HG02852 (cell line): ENCODE data around the gene VAV1.
"Not testable (repeated sequence)": the region's sequence is repeated elsewhere in the genome, so short reads cannot be mapped to it uniquely, and the experiment has no call there.

Experiments used
- ATAC-seq: cut with Tn5 transposase; IDR thresholded peaks from one replicate; pipeline ENCODE4 v1.9.1; 2021; ENCODE audit warnings: mild to moderate bottlenecking, moderate library complexity; ENCODE audit not compliant: unreplicated experiment

Gene VAV1

DNA sequence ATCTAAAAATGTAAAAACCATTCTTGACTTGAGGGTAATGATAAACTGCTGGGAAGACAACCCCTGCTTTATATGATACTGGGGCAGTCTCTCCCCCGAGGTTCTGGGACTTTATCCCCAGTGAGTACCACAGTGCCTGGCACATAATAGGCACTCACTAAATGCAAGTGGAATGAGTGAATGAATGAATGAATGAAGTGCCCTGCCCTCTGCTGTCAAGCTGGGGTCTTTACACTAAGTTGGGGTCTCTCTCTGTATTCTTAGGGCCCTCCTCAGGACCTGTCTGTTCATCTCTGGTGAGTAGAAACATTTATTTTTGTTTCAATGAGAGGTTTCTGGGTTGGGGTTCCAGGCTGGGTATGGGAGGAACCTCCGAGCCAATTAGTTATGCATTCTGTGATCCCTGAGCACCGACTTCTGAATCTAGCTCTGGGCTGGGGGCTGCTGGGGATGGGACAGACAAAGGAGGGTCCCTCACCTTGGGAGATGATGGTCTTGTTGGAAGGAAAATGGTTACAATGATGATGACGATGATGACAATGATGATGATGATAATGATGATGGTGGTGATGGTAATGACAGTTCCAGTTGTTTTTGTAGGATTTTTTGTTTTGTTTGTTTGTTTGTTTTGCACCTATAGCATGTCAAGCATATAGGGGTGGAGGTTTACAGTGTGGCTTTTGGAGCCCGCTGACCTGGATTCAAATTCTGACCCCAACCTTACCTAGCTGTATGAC is 70.5 kb downstream of the VAV1 start:
- no peak for ATAC-seq

DNA sequence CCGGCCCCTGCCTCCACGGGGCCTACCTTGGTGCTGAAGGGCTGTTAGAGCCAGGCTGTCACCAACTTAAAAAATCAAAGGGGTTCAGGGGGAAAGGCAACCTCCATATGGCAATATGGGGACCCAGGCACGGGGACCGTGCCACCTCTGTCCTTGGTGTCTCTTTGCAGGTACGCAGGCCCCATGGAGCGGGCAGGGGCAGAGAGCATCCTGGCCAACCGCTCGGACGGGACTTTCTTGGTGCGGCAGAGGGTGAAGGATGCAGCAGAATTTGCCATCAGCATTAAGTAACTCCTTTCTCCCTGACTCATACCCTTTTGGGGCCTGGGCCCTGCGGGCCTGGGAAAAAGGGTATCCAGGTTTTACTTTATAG is 75.3 kb downstream of the VAV1 start:
- ATAC-seq = no peak

DNA sequence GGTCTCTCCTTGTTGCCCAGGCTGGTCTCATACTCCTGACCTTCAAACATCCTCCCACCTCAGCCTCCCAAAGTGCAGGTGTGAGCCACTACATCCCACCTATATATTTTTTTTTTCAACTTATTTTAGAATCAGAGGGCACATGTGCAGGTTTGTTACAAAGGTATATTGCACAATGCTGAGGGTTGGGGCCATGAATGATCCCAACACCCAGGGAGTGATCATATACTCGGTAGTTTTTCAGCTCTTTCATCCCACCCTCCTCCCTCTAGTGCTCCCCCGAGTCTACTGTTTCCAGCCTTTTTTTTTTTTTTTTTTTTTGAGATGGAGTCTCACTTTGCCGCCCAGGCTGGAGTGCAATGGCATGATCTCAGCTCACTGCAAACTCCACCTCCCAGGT is 76.5 kb downstream of the VAV1 start:
- no peak for ATAC-seq

DNA sequence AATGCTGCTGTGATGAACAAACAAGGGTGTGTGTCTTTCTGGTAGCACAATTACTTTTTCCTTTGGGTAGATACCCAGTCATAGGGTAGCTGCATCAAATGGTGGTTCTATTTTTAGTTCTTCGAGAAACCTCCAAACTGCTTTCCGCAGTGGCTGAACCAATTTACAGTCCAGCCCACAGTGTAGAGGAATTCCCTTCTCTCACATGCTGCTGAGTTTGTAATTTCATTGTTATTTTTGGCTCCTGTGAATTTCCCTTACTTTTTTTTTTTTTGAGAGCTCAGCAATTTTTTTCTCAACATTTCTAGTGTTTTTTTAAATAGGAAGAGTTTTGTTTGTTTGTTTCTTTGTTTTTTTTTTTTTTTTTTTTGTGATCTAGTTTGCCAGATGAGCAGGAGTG is 77.4 kb downstream of the VAV1 start:
- no peak for ATAC-seq

DNA sequence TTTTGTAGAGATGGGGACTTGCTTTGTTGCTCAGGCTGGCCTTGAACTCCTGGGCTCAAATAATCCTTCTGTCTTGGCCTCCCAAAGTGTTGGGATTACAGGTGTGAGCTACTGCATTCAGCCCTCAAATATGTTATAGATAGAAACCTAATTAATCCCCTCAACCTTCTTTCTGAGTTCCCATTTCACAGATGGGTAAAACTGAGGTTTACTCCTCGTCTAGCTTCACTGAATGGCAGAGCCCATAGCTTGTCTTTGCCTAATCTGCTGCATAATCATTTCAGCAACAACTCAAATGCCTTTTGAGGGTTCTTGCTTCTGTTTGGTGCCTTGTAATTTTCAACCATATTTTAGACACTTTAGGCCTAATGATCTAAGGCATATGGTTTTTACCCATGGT is 78.9 kb downstream of the VAV1 start:
- ATAC-seq = no peak

DNA sequence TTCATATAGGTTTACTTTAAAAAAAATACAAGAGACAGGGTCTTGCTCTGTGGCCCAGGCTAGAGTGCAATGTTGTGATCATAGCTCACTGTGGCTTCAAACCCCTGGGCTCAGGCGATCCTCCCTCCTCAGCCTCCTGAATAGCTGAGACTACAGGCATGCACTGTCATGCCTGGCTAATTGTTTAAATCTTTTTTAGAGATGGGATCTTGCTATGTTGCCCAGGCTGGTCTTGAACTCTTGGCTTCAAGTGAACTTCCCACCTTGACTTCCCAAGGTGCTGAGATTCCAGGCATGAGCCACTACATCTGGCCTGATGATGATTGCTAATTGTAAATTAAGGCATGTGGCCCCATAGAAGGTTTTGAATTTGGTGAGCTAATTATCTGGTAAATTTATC is 79.5 kb downstream of the VAV1 start:
- no peak for ATAC-seq

DNA sequence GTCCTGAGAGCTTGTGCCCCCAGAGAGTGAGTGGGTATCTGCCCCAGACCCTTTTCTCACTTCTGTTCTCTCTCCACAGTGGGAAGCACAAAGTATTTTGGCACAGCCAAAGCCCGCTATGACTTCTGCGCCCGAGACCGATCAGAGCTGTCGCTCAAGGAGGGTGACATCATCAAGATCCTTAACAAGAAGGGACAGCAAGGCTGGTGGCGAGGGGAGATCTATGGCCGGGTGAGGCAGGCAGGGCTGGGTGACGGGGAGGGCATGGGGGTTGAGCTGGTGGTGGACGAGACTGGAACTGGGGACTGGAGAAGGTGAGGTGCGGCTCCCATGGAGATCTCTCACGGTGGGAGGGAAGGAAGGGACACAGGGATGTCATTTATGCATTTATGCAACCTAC is 81.4 kb downstream of the VAV1 start:
- ATAC-seq = no peak

DNA sequence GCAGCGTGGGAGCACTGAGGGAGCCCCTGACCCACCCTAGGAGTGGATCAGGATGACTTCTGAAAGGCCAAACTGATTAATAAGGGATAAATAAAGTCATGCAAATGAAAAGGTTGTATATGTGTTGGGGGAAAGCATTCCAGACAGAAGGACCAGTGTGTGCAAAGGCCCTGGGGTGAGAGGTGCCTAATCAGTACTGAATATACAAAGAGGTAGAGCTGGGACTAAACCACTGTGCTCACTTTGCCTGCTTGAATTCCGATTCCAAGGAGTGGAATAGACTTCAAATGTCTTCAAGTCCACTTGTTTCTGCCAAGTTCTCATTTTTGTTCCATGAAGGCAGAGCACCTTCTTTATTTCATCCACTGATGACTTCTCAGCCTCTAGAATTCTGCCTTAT is 82.2 kb downstream of the VAV1 start:
- no peak for ATAC-seq

DNA sequence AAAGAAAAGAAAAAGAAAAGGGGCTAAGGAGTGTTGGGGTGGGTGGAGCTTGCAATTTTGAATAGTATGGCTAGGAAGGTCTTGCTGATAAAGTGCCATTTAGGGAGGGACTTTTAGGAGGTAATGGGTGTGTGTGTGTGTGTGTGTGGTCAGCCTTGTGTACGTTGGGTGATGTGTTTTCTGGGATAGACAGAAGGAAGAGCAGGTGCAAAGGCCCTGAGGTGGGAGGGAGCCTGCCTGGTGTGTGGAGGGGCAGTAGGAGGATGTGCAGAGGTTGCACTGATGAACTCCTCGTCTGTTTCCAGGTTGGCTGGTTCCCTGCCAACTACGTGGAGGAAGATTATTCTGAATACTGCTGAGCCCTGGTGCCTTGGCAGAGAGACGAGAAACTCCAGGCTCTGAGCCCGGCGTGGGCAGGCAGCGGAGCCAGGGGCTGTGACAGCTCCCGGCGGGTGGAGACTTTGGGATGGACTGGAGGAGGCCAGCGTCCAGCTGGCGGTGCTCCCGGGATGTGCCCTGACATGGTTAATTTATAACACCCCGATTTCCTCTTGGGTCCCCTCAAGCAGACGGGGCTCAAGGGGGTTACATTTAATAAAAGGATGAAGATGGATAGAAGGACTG is 84.4 kb downstream of the VAV1 start:
- no peak for ATAC-seq

DNA sequence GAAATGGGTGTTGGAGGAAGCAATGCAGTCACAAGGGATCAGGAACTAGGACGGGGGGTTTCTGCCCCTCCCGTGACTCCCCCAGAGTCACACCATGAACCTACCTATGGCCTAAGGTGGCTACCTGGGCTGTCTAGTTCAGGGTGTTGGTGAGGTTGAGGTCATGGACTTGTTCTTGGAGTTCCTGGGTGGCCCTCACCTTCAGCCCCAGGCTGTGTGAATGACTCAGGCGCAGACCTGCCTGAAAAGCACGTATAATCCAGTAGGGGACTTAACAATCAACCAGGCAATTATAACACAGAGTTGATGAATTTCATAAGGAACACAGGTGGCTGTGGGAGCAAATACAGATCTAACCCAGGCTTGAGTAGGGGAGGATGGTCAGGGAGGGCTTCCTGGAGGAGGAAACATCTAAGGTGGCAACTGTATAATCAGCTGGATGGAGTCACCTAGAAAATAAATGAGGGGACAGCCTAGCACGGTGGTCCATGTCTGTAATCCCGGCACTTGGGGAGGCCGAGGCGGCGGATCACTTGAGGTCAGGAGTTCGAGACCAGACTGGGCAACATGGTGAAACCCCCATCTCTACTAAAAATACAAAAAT is 89.3 kb downstream of the VAV1 start:
- no peak for ATAC-seq

DNA sequence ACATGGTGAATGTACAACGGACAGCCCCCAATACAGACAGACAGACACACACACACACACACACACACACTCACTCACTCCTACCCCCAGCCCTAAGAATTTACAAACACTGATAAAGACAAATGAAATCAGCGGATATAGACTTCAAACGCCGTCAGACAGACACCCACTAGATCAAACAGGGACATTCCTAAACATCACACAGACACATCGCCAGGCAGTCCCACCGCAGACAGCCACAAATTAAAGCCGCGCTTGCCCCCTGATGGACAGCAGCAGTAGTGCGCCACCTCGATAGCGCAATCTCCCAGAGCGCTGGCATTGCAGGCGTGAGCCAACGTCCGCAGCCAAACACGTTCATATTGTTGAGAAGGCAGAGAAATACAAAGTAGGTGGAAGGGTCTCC is 90.2 kb downstream of the VAV1 start:
- ATAC-seq = peak; percentile 65

DNA sequence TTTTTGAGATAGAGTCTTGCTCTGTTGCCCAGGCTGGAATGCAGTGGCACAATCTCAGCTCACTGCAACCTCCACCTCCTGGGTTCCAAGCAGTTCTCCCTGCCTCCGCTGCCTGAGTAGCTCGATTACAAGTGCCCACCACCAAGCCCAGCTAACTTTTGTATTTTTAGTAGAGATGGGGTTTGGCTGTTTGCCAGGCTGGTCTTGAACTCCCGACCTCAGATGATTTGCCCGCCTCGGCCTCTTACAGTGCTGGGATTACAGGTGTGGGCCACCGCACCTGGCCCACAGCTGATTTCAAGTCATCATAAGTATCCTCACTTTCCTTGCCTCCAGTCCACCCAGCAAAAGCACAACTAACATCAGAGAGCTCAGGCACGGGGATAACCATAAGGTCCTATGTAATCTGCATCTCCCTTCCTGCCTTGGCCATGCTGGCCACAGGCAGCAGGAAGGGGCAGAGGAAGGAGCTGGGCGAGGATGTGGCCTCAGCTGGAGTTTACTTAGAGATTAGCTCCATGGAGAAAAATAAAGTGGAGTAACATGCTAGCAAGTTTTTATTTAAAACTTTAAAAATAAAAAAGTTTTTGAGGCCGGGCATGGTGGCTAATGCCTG is 91.9 kb downstream of the VAV1 start:
- no peak for ATAC-seq

DNA sequence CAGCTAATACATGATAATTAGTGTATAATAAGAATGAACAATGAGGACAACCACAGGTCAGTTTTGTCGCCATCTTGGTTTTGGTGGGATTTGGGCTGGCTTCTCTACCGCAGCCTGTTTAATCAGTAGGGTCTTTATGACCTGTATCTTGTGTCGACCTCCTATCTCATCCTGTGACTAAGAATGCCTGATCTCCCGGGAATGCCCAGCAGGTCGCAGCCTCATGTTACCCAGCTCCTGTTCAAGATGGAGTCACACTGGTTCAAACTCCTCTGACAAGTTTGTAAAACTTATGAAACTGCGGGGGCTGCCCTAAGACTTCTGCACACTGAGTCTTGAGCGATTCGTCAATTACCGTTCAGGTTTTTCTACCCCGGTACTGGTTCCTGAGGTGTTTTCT is 93.3 kb downstream of the VAV1 start:
- no peak for ATAC-seq

DNA sequence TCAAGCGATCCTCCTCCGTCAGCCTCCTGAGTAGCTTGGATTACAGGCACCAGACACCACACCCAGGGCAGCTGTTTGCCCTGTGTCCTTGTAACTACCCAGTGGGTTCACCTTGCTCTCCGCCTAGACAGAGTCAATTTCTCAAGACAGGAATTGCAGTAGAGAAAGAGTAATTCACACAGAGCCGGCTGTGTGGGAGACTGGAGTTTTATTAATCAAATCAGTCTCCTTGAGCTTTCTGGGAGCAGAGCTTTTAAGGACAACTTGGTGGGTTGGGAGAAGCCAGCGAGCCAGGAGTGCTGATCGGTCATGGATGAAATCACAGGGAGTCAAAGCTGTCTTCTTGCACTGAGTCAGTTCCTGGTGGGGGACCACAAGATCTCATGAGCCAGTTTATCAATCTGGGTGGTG is 94.2 kb downstream of the VAV1 start:
- ATAC-seq = no peak

DNA sequence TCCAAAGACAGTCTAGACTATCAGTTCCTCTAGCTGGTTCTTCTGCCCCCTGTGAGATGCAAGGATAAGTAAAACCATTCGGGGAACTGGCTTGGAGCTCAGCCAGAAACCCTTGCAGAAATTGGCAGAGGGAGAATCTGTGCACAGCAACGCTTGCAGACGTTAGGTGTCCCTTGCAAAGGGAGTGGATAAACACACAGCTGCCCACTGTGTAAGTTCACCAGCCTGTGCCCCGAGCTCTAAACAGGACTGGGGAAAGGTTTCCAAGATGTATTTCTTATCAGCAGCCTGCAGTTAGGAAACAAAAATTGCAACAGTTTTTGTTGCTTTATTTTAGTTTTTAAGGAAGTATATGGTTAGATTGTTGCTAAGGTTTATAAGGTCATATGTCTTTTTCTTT is 95.8 kb downstream of the VAV1 start:
- no peak for ATAC-seq

DNA sequence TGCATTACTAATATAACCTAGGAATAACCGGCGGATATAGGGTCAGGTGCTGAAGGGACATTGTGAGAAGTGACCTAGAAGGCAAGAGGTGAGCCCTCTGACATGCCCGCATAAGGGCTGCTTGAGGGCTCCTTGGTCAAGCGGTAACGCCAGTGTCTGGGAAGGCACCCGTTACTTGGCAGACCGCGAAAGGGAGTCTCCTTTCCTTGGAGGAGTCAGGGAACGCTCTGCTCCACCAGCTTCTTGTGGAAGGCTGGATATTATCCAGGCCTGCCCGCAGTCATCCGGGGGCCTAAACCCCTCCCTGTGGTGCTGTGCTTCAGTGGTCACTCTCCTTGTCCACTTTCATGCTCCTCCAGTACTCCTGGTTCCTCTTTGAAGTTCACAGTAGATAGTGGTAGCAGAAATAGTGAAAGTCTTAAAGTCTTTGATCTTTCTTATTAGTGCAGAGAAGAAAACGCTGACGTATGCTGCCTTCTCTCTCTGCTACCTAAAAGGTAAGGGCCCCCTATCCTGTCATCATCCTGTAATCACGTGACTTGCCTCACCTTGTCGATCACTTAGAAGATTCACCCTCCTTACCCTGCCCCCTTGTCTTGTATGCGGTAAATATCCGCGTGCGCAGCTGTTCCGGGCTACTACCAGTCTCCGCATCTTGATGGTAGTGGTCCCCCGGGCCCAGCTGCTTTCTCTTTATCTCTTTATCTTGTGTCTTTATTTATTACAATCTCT is 96.8 kb downstream of the VAV1 start:
- not testable (repeated sequence) for ATAC-seq

DNA sequence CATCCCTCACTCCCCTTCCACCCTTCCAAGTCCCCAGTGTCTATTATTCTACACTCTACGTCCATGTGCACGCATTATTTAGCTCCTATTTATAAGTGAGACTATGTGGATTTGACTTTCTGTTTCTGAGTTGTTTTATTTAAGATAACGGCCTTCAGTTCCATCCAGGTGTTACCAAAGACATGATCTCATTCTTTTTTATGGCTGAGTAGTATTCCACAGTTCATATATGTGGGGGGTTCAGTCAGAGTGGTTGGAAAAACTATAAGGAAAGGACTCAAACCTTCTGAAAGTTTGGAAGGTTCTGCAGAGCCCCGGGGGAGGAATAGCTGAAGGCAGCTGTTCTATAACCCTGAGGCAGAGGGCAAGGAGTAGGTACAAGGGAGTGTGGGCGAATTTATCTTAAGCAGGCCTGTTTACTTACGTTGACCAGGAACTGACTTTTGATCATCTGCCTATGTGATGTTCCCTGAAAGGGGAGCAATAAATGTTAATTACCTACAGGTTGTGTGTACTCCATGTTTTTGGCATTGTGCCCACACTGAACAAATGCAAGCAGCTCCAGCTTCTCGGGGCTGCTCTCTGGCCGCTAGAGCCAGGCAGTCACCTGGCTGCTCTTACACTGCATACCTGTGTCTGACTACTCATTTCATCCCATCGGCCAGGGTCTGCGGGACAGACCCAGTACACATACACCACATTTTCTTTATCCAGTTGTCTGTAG is 101.4 kb downstream of the VAV1 start:
- no peak for ATAC-seq

DNA sequence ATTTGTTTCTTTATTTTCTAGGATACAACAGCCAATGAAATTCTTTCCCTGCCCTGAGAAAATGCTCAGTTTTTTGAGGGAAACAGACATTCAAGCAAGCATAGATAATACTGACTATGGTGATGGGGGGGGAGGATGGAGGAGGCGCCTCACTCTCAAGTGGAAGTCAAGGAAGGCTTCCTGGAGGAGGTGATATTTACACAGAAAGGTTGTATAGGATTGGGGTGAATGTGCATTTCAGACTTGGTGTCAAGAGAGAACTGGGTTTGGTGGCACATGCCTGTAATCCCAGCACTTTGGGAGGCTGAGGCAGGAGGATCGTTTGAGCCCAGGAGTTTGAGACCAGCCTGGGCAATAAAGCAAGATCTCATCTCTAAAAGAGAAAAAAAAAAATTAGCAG is 102.7 kb downstream of the VAV1 start:
- ATAC-seq = no peak

DNA sequence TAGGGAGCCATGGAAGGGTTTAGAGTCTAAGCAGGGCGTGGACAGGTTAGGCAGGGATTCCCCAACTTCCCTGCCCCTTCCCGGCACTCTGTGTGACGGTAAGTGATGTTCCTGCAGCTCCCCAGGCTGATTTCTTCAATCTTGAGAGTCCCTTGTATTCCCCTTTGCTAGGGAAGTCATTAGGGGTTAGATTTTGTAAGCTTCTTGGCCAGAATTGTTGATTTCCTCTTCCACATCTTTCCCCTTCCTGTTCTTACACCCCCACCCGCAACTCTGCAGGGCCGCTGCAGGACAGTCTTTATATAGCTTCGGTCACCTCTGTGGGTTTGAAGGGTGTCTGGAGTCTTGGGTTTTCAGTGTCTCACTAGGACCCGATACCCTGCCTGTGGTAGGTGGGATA is 104.2 kb downstream of the VAV1 start:
- no peak for ATAC-seq

DNA sequence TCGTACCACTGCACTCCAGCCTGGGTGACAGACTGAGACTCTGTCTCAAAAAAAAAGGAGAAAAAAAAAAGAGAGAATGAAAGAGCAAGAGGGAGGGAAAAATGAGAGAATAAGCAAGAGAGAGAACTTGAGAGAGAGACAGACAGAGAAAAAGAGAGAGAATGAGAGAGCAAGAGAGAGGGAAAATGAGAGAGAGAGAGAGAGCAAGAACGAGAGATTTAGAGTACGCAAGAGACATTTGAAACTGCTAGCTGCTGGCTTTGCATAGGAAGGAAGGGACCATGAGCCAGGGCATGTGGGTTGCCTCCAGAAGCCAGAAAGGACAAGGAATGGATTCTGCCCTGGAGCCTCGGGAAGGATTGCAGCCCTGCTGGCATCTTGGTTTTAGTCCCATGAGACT is 105.3 kb downstream of the VAV1 start:
- no peak for ATAC-seq
